Measurements from ENCODE around the gene CAVIN3. TPM values are rescaled to one million over a fixed set of nuclear protein-coding genes. Genes with fewer than 3 reads are reported as not detected.

The CAVIN3 gene
- total RNA-seq, 1 experiment from 2014 or later, result 18.6 TPM

- TF ChIP-seq CTCF (IDR thresholded peaks at IDR 0.05 in 2 of 3, conservative IDR thresholded peaks at IDR 0.05 in 1 of 3; ENCODE audit: borderline replicate concordance in 1 of 3, insufficient read depth in 1 of 3, low read depth in 2 of 3, low read length in 2 of 3), result no peak
- TF ChIP-seq RAD21 (IDR thresholded peaks at IDR 0.05; ENCODE audit: low read depth), result no peak
- TF ChIP-seq REST (IDR thresholded peaks at IDR 0.05; ENCODE audit: low read depth), result no peak
- no peak for TF ChIP-seq ELF1 (IDR thresholded peaks at IDR 0.05; ENCODE audit: borderline replicate concordance, low read depth)
- no peak for TF ChIP-seq POLR2AphosphoS5 (IDR thresholded peaks at IDR 0.05; ENCODE audit: low read depth, low read length)
- no peak for TF ChIP-seq SP1 (IDR thresholded peaks at IDR 0.05; ENCODE audit: low read depth)
- TF ChIP-seq YY1 (IDR thresholded peaks at IDR 0.05; ENCODE audit: extremely low read depth, insufficient replicate concordance, low read depth, low read length), result no peak
- no peak for TF ChIP-seq EZH2 (IDR thresholded peaks at IDR 0.05)
- TF ChIP-seq ZFX (IDR thresholded peaks at IDR 0.05), result no peak
- no peak for TF ChIP-seq CEBPB (IDR thresholded peaks at IDR 0.05; ENCODE audit: low read depth)
- no peak for TF ChIP-seq EGR1 (IDR thresholded peaks at IDR 0.05; ENCODE audit: low read depth)
- TF ChIP-seq ZBTB33 (IDR thresholded peaks at IDR 0.05; ENCODE audit: extremely low read depth, insufficient replicate concordance, low read length), result no peak
- no peak for TF ChIP-seq JUND (IDR thresholded peaks at IDR 0.05)
- no peak for TF ChIP-seq EZH2phosphoT487 (IDR thresholded peaks at IDR 0.05; ENCODE audit: borderline replicate concordance)
- TF ChIP-seq FOSL1 (IDR thresholded peaks at IDR 0.05; ENCODE audit: low read depth), result no peak
- TF ChIP-seq ZNF274 (IDR thresholded peaks at IDR 0.05; ENCODE audit: low read depth, low read length), result no peak
- H3K4me1 ChIP-seq (ENCODE audit: control insufficient read depth in 1 of 2, insufficient read depth in 2 of 2, low read length in 2 of 2), result peaks cover 2 to 9% of the 10 kb centered on the region in 2 experiments; a peak in 3 of 4 replicates
- no peaks in the 10 kb centered on the region for H3K36me3 ChIP-seq (ENCODE audit: control insufficient read depth in 1 of 2, insufficient read depth in 2 of 2, low read length in 2 of 2)
- no peak overlapping the region for H3K4me3 ChIP-seq (replicated peaks in 1 of 2; ENCODE audit: low read depth in 1 of 2, low read length in 2 of 2)
- 0 out of 2 replicates have a peak, but pooled peaks cover 3% of the 10 kb centered on the region for H3K9me2 ChIP-seq (ENCODE audit: insufficient read depth)
- intact Hi-C loops (cut with micrococcal nuclease), result loop anchor here (2.0 to 10.0 kb wide), 2 partner anchors 53 to 537 kb away; no protein-coding TSS in a partner anchor
- H2AFZ ChIP-seq (ENCODE audit: low read depth, low read length, poor library complexity, severe bottlenecking), result no peak overlapping the region
- ChIA-PET CTCF (interaction anchor here (2.2 to 5.1 kb wide), 3 partner anchors 11 to 101 kb away, joined by 7 to 67 read pairs (median 7); no protein-coding TSS in a partner anchor), RAD21 (ENCODE audit: low non-redundant PET in 1 of 2, low total read pairs in 2 of 2, uncharacterized antibody in 2 of 2, unreplicated experiment in 2 of 2) (no interaction called here), POLR2A (no interaction called here)
- no peaks in the 10 kb centered on the region for H4K20me1 ChIP-seq (ENCODE audit: insufficient read depth)
- DNase-seq (ENCODE audit: low read depth, low spot score) (no peak), ATAC-seq (no peak)
- H3K27me3 ChIP-seq (ENCODE audit: insufficient read depth, low read length), result no peaks in the 10 kb centered on the region
- H3K79me2 ChIP-seq (ENCODE audit: insufficient read depth, low read length), result no peaks in the 10 kb centered on the region
- no peak overlapping the region for H3K9ac ChIP-seq (ENCODE audit: low read length)
- H3K27ac ChIP-seq (ENCODE audit: low read depth, low read length), result no peak overlapping the region
- no peak overlapping the region for H3K4me2 ChIP-seq (ENCODE audit: low read length)
- no peaks in the 10 kb centered on the region for H3K9me3 ChIP-seq (ENCODE audit: control insufficient read depth in 1 of 2, insufficient read depth in 1 of 2, low read depth in 1 of 2, low read length in 2 of 2)
- BruUV-seq (replicated peaks), result no TSS peak
Measured at GRCh38 chr11:6351782-6352382, 31.6 kb upstream of the CAVIN3 start.

Measured in HCT116 (cell line).